CD4-positive, alpha-beta T cell treated with Interleukin-17A for 1 hour (primary cell): ENCODE results near the gene KCNJ6.
"Not testable (repeated sequence)": the region's sequence is repeated elsewhere in the genome, so short reads cannot be mapped to it uniquely, and the experiment has no call there.

Experiments used
- DNase-seq: peaks from one replicate; pipeline ENCODE4 v3.0.0-alpha.2; 2020

The KCNJ6 gene

GRCh38 chr21:37916310-37917051, at the start of gene KCNJ6:
KCNJ6 (minus strand) TSS chr21:37916457; CDS start chr21:37840682, 75,775 bp downstream.
- no peak for DNase-seq

GRCh38 chr21:37965088-37965805, 49.0 kb upstream of the KCNJ6 start:
- no peak for DNase-seq

- no peak for DNase-seq
Measured at GRCh38 chr21:37958537-37958936, 42.3 kb upstream of the KCNJ6 start.

- no peak for DNase-seq
Measured at GRCh38 chr21:37956772-37957171, 40.5 kb upstream of the KCNJ6 start.

GRCh38 chr21:37945036-37945435, 28.8 kb upstream of the KCNJ6 start:
- no peak for DNase-seq

GRCh38 chr21:37944496-37944895, 28.2 kb upstream of the KCNJ6 start:
- DNase-seq = no peak

GRCh38 chr21:37940691-37941090, 24.4 kb upstream of the KCNJ6 start:
- DNase-seq = no peak

- no peak for DNase-seq
Measured at GRCh38 chr21:37939838-37940237, 23.6 kb upstream of the KCNJ6 start.

- DNase-seq = no peak
Measured at GRCh38 chr21:37939251-37939650, 23.0 kb upstream of the KCNJ6 start.

- DNase-seq = no peak
Measured at GRCh38 chr21:37937668-37938067, 21.4 kb upstream of the KCNJ6 start.

GRCh38 chr21:37936010-37936785, 19.9 kb upstream of the KCNJ6 start:
- DNase-seq = no peak

GRCh38 chr21:37932936-37933335, 16.7 kb upstream of the KCNJ6 start:
- no peak for DNase-seq

GRCh38 chr21:37927711-37928110, 11.5 kb upstream of the KCNJ6 start:
- no peak for DNase-seq

GRCh38 chr21:37921091-37921490, 4.8 kb upstream of the KCNJ6 start:
- DNase-seq = no peak

GRCh38 chr21:37920302-37920701, 4.0 kb upstream of the KCNJ6 start:
- not testable (repeated sequence) for DNase-seq

- DNase-seq = no peak
Measured at GRCh38 chr21:37917612-37918011, 1.4 kb upstream of the KCNJ6 start.

GRCh38 chr21:37915941-37916309, 332 bp downstream of the KCNJ6 start:
- no peak for DNase-seq

GRCh38 chr21:37915497-37915911, 753 bp downstream of the KCNJ6 start:
- no peak for DNase-seq

- no peak for DNase-seq
Measured at GRCh38 chr21:37912616-37913015, 3.6 kb downstream of the KCNJ6 start.

GRCh38 chr21:37909936-37910335, 6.3 kb downstream of the KCNJ6 start:
- DNase-seq = no peak

GRCh38 chr21:37908691-37909090, 7.6 kb downstream of the KCNJ6 start:
- DNase-seq = no peak

- DNase-seq = no peak
Measured at GRCh38 chr21:37907076-37907475, 9.2 kb downstream of the KCNJ6 start.

- DNase-seq = no peak
Measured at GRCh38 chr21:37905291-37905690, 11.0 kb downstream of the KCNJ6 start.

- no peak for DNase-seq
Measured at GRCh38 chr21:37904856-37905255, 11.4 kb downstream of the KCNJ6 start.
